Pancreas (tissue), 10 donors: ENCODE measurements around the gene GPR146. TPM values are rescaled to one million over a fixed set of nuclear protein-coding genes. Genes with fewer than 3 reads are reported as not detected.
A peak's percentile ranks its signal among the peaks of the same experiment; 100 is the strongest.

Experiments used
- ATAC-seq, 4 donors: fragments of 200-7000 bp; cut with Tn5 transposase; one replicate each; pipeline versions ENCODE4 v1.8.0 to v1.9.1; 2020; ENCODE audit warnings: mild to moderate bottlenecking in 4 of 4, moderate library complexity in 4 of 4
- DNase-seq, 6 donors: peaks; one replicate each; pipeline ENCODE4 v3.0.0-alpha.2; 2020
- FAIRE-seq: peaks from 2 replicates; lab custom pipeline; 2012; peaks lifted over from hg19 to GRCh38; lab: Jason Lieb, UNC
- H3K27ac ChIP-seq, 4 donors: fragments of 200-600 bp; sonication (generic); 1 replicate in 3 of 4; 2 replicates in 1 of 4; pipeline versions ENCODE4 v1.5.0 to v1.8.0; 2020
- H3K27me3 ChIP-seq, 4 donors: fragments of 200-600 bp; one replicate each; pipeline ENCODE4 v1.8.0; 2021
- H3K36me3 ChIP-seq, 3 donors: fragments of 200-600 bp; sonication (generic) in 1 of 3; one replicate each; pipeline versions ENCODE4 v1.5.0 to v1.8.0; 2020 to 2021
- H3K4me1 ChIP-seq, 3 donors: fragments of 200-600 bp; one replicate each; pipeline ENCODE4 v1.8.0; 2021
- H3K4me3 ChIP-seq, 4 donors: fragments of 200-600 bp; sonication (generic) in 2 of 4; one replicate each; pipeline versions ENCODE4 v1.5.0 to v1.8.0; 2020 to 2021
- H3K9me3 ChIP-seq, 4 donors: fragments of 200-600 bp; one replicate each; pipeline ENCODE4 v1.8.0; 2021
- WGBS, 2 donors: extraction: QIAGEN DNeasy Blood & Tissue Kit; methylation state at CpG; one replicate each; pipeline ENCODE4 v1.1.7; 2013; 5-methylcytosine and 5-hydroxymethylcytosine counted together
- intact Hi-C, 3 donors: fragments of 100-400 bp; cut with DNase I; formaldehyde crosslinking; loops; one replicate each; pipeline versions ENCODE4 v1.11.1 to v1.14.2; 2022
- polyA plus RNA-seq, 2 donors: library from polyadenylated mRNA; stranded (reverse); fragments of 200-250 nt; gene quantifications; one replicate each; pipeline ENCODE4 v1.2.3, GENCODE V29; 2013
- total RNA-seq, 6 donors: library from RNA; stranded (reverse); fragmentation: NEBNext Ultra II Directional in 4 of 6; extraction: Animal tissue kit (Norgen Biotek cat#: 25700) in 4 of 6; gene quantifications; one replicate each; pipeline versions ENCODE4 v1.2.1 to v1.2.4, GENCODE V29; 2021 to 2023
- TF ChIP-seq, protein P1 (sequence below), 4 donors: fragments of 200-600 bp; sonication (generic) in 3 of 4; IDR thresholded peaks; one replicate each; pipeline versions ENCODE4 v1.5.0 to v1.8.0; 2021; ENCODE audit warnings: antibody characterized with exemption in 4 of 4
- donor health status: healthy with polysubstance abuse.
- donor health status: DM: no; HTN: no; CAD: no; lungs with moderate emphysema.
- donor health status: DM: no; HTN: no; CAD: no.
- donor health status: control.
- donor health status: control.
- donor health status: Bipolar disorder and iron deficiency.
- donor health status: DM: yes; HTN: yes; CAD: no.
- donor health status: DM: no; HTN: no; CAD: no.
- donor health status: DM: no; HTN: no; CAD: no.
- donor health status: DM: yes; HTN: yes; CAD: no.

Gene GPR146
- total and polyA plus RNA-seq, 8 donors: 3.4 to 6.5 (median 4.1) TPM

DNA sequence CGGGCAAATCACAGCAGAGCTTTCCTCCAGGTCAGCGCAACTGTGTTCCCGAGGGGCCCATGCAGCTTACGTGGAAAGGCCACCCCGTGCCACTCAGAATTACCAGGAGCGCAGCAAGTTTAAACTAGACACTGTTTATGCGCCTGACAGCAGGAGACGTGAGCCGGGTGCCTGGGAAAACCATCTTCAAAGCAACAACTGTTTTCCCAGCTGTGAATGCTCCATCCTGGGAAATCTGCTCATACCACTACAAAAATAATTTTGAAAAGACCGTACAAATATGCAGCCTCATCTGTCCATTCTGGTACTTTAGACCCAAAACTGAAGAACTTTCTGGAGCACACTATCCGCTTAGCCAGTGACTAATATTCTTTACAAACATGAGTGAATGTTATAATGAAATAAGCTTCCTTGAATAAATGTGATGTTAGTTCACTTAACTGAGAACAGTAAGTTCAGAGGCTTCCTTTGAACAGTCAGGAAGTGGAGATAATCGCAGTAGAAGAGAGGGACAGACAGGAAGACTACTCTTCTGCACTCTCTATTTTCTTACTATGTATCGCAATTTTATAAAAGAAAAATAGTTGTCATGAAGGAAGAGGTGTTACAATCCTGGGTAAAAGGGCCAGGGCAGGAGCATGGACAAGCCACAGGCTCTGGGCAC is 60.3 kb downstream of the GPR146 start:
- 88 to 90% methylated on average over 13 of the region's 13 CpGs for WGBS, 2 donors
- ATAC-seq (no peak), FAIRE-seq (no peak), DNase-seq (peak in 1 of 6 donors; percentile 31)
- H3K36me3 ChIP-seq: no peaks in the 10 kb centered on the region
- peaks cover 0 to 16% (median 13%) of the 10 kb centered on the region in 3 donors for H3K4me1 ChIP-seq
- H3K4me3 ChIP-seq: no peak overlapping the region
- TF ChIP-seq, protein P1, sequence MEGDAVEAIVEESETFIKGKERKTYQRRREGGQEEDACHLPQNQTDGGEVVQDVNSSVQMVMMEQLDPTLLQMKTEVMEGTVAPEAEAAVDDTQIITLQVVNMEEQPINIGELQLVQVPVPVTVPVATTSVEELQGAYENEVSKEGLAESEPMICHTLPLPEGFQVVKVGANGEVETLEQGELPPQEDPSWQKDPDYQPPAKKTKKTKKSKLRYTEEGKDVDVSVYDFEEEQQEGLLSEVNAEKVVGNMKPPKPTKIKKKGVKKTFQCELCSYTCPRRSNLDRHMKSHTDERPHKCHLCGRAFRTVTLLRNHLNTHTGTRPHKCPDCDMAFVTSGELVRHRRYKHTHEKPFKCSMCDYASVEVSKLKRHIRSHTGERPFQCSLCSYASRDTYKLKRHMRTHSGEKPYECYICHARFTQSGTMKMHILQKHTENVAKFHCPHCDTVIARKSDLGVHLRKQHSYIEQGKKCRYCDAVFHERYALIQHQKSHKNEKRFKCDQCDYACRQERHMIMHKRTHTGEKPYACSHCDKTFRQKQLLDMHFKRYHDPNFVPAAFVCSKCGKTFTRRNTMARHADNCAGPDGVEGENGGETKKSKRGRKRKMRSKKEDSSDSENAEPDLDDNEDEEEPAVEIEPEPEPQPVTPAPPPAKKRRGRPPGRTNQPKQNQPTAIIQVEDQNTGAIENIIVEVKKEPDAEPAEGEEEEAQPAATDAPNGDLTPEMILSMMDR (IDR thresholded peaks at IDR 0.05): no peak
- intact Hi-C loops: no loop called here
- H3K27ac ChIP-seq: no peak overlapping the region
- no peaks in the 10 kb centered on the region for H3K27me3 ChIP-seq
- H3K9me3 ChIP-seq: no peaks in the 10 kb centered on the region

DNA sequence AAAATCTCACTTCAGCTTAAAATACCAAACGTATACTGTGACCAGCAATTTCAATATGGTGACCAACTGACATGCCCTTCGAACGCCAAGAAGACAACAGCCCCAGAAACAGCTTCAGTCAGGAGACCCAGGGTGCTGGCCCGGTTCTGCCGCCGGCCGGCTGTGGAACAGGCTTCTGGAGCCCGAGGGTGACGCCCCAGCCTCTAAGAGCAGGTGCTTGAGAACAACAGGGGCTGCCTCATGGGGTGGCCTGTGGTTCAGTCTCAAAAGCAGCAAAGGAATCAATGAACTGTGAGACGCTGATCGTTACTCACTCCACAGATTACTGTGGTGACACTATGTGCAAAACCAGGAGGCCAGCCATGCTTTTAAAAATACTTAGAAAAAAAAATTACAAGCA is 60.8 kb downstream of the GPR146 start:
- Histone ChIP-seq H3K36me3 (no peaks in the 10 kb centered on the region), H3K4me3 (no peak overlapping the region), H3K4me1 (peaks cover 0 to 16% (median 13%) of the 10 kb centered on the region in 3 donors), H3K27ac (no peak overlapping the region), H3K9me3 (no peaks in the 10 kb centered on the region), H3K27me3 (no peaks in the 10 kb centered on the region)
- TF ChIP-seq, protein P1 (IDR thresholded peaks at IDR 0.05): no peak
- FAIRE-seq: no peak
- intact Hi-C loops: no loop called here
- 91 to 93% methylated on average over 11 of the region's 11 CpGs for WGBS, 2 donors
- peak in 2 of 6 donors; percentile 16 to 55 for DNase-seq
- no peak for ATAC-seq

DNA sequence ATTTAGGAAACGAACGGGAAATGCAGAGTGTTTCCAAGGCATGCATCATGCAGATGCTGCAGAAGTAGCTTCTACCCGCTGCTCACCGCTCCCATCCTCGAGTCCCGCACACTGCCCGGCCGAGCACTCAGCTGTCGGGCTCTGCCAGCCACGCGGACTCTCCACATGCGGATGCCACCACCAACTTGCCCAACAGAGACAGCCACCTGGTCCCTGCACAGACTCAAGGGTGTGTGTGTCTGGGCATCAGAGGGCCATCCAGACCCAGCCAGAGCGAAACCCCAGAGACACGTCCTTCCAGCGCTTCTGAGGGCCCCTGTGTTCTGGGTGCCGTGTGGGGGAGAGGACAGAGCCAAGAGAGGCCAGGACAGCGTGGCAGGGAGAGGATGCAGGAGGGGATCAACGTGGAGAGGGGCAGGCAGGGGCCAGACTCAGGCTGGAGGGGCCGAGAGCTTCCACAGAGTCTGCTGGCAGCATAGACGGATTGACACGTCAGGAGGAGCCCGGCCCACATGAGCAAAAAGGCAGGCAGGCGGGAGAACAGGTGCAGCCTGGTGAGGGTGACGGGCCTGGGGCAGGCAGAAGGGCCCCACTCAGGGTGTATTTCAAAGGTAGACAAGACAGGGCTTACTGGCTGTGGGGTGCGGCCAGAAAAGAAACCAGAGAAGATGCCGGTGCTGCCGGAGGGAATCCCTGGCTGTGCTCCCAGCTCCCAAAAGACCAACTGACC is 61.9 kb downstream of the GPR146 start:
- FAIRE-seq: no peak
- ATAC-seq: no peak
- intact Hi-C loops: no loop called here
- Histone ChIP-seq H3K9me3 (no peaks in the 10 kb centered on the region), H3K4me3 (no peak overlapping the region), H3K27ac (no peak overlapping the region), H3K36me3 (no peaks in the 10 kb centered on the region), H3K4me1 (peaks cover 0 to 16% (median 13%) of the 10 kb centered on the region in 3 donors), H3K27me3 (no peaks in the 10 kb centered on the region)
- 90% methylated on average over 27 of the region's 27 CpGs for WGBS, 2 donors
- TF ChIP-seq, protein P1 (IDR thresholded peaks at IDR 0.05): no peak
- DNase-seq: peak in 2 of 6 donors; percentile 43 to 55

DNA sequence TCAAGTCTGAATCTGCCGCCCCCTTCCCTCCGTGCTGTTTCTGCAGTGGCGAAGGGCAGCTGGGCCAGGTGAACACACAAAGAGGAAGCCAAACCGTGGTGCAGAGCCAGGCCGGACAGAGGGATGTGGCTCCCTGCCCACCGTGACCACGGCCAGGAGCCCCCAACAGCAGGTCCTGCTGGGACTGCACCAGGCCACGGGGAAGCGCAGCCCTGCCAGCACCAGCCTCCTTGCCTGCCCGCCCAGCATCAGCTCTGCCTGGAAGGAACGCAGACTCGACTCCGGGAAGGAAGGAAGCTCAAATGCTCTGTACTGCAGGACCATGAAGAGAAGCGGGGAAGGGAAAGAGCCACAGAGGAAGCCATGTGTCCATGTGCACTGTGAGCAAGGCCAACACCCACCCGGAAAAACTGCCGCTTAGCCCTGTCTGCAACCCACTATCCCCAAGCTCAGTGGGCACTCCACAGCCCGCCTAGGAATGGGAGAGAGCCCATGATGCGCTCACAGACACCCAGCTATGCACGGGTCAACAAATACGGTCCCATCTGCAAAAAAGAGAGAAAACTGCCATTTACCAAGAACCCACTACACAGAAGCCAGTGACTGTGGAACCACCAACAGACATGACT is 62.6 kb downstream of the GPR146 start:
- TF ChIP-seq, protein P1 (IDR thresholded peaks at IDR 0.05): no peak
- H3K27ac ChIP-seq: no peak overlapping the region
- H3K36me3 ChIP-seq: no peaks in the 10 kb centered on the region
- intact Hi-C loops: no loop called here
- peak in 2 of 6 donors; percentile 44 to 58 for DNase-seq
- no peak overlapping the region for H3K4me3 ChIP-seq
- H3K27me3 ChIP-seq: no peaks in the 10 kb centered on the region
- ATAC-seq: no peak
- 87 to 88% methylated on average over 20 of the region's 20 CpGs for whole genome bisulfite sequencing, 2 donors
- no peak for FAIRE-seq
- no peaks in the 10 kb centered on the region for H3K9me3 ChIP-seq
- peaks cover 0 to 14% (median 9%) of the 10 kb centered on the region in 3 donors for H3K4me1 ChIP-seq
